Effector CD8-positive, alpha-beta T cell (primary cell): ENCODE measurements around the gene MAPK8.
"Not testable (repeated sequence)": the region's sequence is repeated elsewhere in the genome, so short reads cannot be mapped to it uniquely, and the experiment has no call there.

Source experiments
- DNase-seq: peaks from one replicate; lab custom pipeline; 2025; lab: John Stamatoyannopoulos, UW

MAPK8 gene

DNA sequence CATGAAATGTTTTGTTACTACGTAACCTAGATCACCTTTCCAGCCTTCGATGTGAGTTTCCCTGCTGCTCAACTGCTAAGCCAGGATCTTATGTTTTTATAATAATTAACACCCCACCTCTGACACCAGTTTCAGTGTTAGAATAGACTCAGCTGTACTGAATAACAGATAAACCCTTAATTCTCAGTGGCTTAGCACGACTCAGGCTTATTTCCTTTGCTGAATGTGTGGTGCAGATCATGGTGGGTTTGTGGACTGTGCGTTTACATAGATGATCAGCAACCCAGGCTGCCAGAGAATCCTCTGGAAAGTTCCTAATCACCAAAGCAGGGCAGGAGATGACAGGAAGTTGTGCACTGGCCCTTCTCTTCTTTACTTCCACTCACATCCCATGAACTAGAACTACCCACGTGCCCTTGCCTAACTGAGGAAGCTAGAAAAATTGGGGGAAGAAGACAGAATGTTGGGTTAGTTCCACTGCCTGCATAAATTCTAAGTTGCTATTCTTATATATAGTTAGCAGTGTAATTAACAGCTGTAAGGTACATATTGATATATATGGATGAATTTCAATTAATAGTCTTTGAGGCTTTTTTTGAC lies 111.8 kb downstream of the MAPK8 start:
- DNase-seq = no peak

DNA sequence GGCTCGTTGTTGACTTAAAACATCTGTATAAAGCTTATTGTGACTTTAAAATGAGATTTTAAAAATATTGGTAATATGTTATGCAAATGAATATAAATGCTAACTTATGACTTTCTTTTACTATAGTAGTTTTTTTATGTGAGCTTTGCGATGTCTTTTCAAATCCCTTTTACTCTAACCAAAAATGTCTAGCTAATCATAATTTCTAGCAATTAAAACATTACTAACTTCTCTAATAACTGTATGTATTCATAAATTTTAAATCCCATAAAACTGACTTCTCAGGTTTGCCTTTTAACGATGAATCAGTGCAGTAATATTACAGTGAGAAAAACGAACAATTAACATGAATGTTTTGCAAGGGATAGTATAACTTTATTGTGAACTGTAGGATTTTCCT lies 113.2 kb downstream of the MAPK8 start:
- DNase-seq = no peak

DNA sequence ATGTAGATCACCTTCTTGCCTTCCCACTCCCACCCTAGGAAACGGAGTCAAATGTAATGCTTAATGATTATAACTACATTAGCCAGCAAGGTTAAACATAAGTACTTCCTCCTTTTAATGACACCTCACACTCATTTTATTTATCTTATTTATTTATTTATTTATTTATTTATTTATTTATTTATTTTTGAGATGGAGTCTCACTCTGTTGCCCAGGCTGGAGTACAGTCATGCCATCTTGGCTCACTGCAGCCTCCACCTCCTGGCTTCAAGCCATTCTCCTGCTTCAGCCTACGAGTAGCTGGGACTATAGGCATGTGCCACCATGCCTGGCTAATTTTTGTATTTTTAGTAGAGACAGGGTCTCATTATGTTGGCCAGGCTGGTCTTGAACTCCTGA lies 115.4 kb downstream of the MAPK8 start:
- not testable (repeated sequence) for DNase-seq

DNA sequence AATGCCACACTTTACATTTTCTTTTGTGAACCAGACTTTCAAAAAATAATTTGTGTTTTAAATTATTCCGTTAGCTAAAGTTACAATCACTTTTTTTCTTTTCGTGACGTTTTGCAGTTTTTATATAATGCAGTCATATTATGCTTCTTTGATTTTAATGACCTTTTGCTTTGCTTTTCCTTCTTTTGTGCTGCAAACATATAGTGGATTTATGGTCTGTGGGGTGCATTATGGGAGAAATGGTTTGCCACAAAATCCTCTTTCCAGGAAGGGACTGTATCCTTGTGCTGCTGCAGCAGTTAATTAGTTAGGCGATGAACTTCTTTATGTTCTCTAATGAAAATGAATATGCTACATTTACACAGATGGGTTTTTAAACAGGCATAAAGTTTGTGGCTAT lies 117.4 kb downstream of the MAPK8 start:
- no peak for DNase-seq

DNA sequence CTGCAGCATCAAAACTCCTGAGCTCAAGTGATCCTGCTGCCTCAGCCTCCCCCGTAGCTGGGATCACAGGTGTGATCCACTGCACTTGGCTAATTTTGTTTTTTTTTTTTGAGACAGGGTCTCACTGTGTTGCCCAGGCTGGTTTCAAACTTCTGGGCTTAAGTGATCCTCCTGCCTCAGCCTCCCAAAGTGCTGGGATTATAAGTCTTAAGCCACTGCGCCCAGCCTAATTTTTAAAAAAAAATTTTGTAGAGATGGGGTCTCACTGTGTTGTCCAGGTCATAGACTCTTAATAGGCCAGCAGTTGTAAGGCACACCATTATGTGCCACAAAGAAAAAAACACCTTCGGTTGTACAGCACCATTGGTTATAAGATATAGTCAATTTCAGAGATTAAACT lies 122.4 kb downstream of the MAPK8 start:
- no peak for DNase-seq

DNA sequence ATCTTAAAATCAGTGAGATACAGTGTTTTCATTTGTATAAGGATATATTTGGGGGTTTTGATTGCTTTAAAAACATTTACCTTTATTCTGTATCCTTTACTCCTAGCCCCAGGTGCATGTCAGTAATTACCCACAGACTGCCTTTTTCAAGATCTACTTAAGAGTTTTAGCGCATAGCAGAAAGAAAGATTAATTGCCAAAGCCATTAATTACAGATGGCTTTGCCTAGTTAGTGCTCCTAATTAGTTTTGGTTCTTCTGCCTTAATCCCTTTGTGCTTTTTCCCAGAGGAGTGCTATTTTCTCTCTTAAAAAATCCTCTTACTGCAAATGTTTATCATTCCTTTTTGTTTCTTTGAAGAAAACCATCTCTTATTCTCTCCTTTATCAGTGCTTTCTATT lies 122.8 kb downstream of the MAPK8 start:
- DNase-seq = no peak

DNA sequence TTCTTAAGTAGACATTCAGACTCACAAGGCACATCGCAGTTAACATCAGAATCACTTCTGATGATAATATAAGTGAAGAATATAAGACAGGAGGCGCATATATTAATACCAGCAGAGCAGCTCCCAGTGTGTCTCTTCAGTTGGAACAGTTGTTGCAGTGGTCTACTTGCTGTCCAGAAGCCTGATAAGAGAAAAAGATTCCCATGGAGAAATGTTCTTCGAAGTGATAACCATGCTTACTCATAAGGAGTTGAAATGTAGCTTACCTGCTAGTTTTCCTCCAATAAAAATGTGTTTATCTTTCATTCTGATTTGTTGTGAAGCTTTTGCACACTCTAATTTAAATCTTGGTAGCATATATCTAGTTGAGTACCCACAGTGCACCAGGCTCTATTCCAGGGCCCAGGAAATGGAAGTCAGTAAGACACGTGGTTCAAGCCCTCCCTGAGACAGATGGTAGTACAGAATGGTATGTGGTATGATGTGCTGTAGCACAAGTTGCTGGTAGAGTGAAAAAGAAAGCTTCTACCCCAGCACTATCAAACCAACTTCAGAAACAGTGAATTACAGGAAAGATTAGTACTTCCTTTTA lies 124.0 kb downstream of the MAPK8 start:
- DNase-seq = no peak

DNA sequence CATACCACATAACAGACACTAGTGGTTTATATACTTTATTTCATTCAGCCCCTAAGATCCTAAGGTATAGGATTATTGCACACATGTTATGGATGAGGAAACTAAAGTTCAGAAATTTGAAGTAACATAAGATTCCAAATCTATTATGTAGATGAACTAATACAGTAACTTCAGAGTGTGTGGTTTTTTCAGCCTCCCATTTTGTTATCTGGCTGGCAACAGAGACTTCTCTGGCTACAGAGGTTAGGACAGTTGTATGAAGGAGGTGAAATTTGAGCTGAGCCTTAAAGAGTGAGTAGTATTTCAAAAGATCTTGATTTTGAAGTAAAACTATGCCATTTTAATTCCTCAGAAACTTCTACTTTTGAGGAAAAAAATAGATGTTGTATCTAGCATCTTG lies 125.4 kb downstream of the MAPK8 start:
- no peak for DNase-seq

DNA sequence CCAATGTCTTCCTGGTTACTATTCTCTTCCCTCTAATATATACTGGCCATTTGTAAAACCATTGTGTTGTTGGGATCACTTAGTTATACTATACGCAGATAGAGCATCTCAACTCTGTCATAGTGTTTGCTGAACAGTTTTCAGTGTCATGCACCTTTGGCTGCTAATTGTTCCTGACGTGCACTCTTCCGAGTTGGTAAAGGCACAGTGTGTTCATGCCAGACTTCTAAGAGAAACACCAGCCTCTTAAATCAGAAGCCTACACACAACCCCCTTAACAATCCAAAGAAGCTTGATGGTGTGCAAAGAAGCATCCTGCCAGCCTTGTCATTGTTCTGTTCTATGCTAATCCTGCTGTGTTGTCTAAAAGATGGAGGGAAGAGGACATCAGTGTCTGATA lies 131.1 kb downstream of the MAPK8 start:
- no peak for DNase-seq

DNA sequence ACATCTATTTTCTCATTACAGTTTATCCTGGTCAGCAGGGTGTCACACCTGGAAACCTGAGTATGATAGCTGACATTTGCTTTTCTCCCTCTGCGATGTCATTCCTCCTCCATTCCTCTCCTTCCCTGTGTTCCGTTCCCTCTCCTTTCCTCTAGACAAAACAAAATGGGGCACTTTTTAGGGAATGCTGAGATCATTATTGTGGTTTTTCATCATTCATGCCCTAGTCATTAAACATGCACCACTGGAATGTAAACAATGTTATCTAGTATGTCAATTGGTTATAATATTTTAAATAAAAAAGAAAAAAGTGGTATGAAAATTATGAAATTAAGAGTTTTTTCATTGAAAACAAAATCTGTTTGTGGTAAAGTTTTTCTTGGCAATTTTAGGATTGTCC lies 132.6 kb downstream of the MAPK8 start:
- DNase-seq = no peak

DNA sequence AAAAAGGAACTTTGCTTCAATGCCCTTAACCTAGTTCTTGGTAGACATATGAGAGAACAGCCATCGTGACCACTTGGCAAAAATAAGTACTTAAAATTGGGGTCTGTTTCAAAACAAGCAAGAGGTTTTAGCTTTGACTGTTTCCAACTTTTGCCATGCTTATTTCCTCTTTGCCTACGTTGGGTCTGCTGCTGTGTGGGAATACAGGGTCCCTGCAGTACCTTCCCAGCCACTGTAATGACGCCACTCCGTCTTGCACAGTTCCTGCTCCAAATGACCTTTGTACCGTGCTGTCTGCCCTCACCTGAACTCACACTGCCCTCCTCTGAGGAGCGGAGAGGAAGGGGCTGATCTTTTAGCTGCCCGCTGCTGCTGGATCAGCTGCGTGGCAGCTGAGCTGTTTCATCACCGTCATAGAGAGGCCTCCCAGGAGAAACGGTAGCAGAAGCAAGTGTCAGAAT lies 133.1 kb downstream of the MAPK8 start:
- DNase-seq = no peak

DNA sequence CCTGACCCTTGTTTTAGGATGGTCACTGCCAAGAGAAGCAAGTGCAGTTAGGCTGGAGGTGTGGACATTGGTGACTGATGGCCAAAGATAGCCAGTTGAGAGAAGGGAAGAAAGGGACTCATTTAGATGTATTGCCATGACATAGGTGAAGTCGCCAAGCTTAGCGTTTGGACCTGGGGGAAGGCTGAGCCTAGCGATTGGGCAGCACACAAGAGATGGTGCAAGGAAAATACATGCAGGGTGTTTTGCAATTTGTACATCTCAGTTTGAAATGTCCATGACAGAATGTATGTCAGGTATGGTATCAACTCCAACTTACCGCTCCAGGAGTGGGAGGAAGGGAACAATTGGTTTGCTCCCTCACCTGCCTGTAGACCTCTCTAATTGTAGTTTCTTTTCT lies 134.3 kb downstream of the MAPK8 start:
- DNase-seq = no peak

DNA sequence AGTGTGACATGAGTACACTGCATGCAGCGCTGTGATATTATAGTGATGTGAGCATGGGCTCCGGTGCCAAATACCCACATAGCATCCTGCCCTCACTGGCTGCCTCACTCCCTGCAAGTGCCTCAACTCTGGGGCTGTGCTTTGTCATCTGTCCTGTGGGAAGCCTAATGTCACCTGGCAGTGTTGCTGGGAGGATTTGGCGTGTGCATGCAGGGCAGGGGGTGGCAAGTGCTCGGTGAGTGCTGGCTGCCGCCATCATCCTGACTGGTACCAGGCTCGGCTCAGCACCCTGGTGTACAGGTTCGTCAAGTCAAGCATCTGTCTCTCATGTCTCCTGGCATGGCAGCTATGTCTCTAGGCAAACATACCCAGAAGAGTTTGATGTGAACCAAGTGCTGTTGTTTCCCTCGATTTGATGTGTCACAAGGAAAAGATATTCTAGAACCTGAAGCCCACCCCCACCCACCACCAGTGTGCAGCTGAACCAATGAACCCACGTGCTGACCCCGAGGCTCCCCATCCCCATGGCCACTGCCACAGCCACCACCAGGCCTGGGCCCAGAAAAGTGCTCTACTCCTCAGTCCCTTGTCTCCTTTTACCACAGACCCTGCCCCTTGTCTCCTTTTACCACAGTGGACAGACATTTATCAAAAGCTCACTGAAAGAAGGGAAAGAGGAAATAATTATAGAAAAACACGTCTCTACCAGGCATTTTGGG lies 135.8 kb downstream of the MAPK8 start:
- DNase-seq = no peak

DNA sequence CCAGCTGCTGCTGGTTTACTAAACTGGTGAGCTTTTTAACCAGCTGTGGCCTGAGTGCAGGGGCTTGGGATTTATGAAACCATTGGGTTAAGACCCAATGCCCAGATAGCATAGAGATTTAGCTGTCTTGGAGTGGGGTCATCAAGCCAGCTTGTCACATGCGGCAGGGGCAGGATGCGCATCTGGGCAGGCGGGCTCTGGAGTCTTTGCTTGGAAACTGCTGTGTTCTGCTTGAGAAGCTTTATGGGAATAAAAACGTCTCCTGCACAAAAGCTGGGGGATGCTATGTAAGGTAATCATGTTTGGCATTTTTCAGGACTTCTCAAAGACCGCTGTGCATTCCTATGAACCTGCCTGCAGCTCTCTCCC lies 136.3 kb downstream of the MAPK8 start:
- no peak for DNase-seq

DNA sequence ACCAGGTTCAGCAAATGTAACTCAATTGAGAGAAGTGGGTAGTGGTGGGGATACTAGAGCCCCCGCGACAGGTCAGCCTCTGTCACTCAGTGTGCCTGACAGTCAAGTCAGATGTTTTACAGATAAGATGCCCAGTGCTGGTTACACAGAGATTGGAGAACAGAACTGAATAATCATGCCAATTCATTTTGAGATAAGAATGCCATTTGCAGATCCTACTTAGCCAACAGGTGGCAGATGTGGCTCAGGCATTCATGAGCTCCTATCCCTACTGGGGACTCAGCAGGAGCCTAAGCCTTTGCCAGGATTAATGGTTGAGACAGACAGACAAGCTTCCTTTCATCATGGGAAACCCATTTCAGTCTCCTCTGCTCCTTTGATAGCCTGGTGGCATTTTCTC lies 137.8 kb downstream of the MAPK8 start:
- DNase-seq = no peak

DNA sequence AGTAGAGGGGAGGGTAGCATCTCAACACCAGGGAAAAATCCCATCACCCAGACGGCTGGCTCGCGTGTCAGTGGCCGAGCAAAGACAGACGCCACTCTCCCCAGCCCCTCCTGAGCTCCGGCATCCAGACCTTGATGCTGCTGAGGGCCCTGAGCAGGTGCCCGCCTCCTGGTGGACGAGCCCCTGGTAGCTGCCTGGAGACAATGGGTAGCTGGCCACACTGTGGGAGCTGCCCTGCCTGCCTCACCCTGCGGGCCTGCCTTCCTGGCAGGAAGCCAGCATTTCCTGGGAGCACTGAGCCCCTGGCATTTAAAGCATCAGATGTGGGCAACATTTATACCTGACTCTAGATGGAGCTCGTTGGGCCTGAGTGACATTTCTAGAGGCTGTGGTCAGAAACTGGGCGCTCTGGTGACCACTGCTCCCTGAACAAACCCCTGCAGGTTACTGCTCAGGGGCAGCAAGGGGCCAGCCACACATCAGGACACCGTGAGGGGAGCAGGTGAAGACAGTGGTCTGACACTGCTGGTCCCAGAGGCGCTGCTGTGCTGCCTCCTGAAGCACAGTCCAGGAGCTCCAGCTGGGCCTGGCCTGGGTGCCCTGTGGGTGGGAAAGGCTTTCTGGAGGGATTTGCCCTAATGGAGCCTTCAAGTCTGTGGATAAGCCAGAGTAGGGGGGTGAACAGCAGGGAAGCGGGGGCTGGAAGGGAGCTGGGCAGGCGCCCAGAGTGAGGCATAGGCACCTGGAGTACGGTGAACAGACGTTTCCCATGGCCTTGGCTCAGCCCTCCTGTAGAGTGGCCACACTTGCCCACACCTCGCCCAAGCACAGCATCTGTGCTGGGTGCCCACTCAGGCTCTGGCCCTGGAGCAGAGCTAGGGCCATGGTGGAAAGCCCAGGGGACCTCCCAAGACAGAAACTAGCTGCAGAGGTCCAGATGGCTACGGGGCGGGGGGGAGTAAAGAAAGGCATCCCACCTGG lies 138.7 kb downstream of the MAPK8 start:
- no peak for DNase-seq

DNA sequence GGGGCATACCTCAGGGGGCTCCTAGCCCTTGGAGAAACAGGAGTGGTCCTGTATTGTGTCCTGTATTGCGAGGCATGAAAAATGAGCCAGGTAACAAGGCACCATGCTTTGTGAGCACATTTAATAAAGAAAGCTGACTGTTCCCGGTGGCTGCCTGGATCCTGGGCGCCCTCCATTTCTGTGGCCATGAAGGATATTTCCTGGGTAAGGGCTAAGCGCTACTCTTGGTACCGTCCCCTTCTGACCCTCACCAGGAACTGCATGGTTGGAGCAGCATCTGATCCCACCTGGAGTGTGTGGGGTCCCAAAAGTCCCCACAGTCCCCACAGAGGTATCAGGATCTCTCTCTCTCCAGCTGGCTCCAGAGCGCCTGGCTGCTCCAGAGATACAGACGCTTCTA lies 139.5 kb downstream of the MAPK8 start:
- no peak for DNase-seq

DNA sequence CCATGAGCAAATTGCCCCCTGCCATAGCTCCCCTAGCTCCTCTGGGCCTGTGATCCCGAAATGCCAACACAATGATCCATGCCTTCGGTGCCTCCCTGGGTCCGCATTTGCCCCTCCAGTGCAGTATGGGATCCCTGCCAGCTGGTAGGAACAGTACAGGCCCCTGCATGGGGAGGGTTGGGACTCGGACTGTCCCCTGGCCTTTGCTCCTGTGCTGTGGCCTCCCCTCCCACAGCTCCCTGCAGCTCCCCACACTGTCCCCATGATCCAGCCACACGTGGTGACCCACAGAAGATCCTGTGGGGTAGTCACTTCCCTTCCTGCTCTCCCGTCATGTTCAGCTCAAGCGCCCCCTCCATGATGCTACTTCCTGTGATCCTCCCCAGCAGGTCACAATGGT lies 140.3 kb downstream of the MAPK8 start:
- DNase-seq = no peak

DNA sequence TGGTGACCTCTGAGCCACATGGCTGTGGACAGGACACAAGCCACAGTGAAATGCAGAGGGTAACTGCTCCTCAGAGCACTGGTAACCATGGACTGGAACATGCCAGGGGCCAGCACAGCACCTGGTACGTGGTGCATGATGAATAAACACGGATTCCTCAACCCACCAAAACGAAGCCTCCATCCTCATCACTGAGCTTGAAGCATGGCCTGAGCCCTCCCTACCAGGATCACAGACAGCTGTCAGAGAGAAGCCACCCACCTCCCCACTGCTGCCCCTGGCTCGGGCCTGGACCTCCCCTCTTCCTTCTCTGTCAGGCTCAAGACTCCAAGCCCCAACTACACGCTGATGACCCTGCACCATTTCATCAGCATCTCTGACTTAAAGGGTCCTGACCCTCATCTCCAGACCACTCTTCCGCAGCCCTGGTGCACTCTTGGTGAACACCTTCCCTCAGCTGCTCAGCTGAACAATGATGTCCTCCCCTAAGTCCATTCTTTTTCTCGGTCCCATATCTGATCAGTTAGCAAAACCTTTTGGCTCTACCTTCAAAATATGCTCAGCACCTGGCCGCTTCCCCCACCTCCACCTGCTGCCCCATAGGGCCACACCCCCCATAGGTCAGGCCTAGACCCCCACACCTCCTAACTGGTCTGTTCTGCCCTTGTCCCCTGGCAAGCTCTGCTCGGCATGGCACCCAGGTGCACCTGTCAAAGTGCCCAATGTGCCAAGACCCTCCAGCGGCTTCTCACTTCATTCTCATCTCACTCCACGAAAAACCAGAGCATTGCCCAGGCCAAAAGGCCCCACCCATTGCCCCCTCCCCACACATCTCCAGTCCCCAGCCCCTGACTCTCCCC lies 141.1 kb downstream of the MAPK8 start:
- DNase-seq = no peak

DNA sequence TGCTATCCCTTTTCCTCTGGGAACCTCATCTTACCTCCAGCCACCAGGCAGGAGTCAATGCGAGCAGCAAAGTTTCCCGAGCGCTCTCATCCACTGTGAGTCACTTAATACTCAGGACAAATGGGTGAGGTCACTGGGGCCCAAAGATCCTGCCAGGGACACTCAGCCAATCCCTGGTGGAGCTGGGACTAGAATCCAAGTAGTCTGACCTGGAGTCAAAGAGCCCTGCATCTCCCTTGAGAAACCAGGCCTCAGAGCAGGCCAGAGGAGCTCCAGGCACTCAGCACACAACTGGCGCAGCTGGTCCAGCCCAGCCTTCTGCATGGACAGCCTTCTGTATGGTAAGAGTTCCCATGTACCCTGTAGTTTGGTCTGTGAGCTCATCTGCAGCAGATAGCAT lies 142.3 kb downstream of the MAPK8 start:
- no peak for DNase-seq

DNA sequence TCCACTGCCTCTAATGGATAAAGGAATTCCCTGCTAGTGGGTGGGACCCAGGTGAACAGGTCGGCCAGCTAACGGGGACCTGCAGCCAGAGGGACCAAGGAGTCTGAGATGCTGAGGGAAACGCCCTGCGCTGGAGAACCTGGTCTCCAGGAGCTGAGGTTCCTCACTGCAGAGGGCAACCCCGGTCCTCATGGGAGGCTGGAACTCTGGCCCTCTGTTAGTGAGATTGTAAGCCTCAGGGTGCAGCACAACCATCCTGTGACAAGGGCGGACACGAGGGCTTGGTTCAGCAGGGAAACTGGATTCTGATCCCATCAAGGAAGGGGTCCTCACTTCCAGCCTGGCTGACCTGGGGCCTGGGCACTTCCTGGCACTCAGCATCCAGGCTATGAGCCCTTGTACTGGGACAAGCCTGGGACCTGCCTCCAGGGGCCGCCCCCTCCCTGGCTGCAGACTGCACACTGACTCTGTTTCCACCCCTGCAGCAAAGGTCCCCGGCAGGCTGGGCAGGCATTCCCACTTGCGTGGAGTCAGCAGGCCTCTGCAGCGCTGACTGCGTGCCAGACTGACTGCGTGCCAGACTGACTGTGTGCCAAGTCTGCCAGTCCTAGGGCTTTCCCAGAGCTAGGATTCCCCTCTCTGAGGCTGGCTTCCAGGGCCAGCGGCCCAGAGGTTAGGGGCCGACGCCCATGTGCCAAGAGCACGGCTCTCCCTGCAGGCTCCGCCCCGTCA lies 143.2 kb downstream of the MAPK8 start:
- no peak for DNase-seq
